OCI-LY1 (cell line): Measurements from ENCODE around the gene SEMA4G.

Source experiments
- EZH2 ChIP-seq: fragments of 200-600 bp; sonication (generic), shearing (Covaris generic); IDR thresholded peaks from 2 replicates; pipeline ENCODE4 v1.8.0; 2017; ENCODE audit warnings: borderline replicate concordance, mixed run types, mild to moderate bottlenecking, antibody characterized with exemption, low read length, moderate library complexity, mixed read lengths
- TF ChIP-seq, protein P1 (sequence below): fragments of 200-600 bp; sonication (generic), shearing (Covaris generic); IDR thresholded peaks from 2 replicates; pipeline ENCODE4 v1.5.1; 2017; ENCODE audit warnings: mild to moderate bottlenecking, antibody characterized with exemption, low read length, moderate library complexity, mixed read lengths

DNA sequence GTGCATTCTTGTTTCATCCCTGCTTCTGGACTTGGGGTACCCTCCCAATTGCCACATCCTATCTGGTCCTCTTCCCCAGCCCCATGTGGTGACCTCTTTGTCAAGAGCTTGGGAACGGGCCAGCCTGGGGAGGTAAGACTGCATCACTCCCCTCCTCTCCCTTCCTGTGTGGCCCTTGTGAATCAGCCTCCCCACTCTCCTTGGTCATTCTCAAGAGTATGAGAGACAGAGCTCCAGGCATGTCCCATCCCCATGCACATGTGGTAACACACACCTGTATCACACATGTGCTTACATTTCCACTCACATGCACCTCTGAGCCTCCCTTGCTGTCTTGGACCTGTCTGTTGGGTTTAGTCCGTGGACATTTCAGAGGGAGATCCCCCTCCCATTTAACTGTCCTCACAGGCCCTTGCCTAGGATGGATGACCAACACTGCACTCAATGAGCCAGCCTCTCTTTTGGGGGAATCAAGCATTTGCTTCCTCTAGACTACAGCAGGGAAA is 15.4 kb downstream of the SEMA4G start:
- TF ChIP-seq, protein P1, sequence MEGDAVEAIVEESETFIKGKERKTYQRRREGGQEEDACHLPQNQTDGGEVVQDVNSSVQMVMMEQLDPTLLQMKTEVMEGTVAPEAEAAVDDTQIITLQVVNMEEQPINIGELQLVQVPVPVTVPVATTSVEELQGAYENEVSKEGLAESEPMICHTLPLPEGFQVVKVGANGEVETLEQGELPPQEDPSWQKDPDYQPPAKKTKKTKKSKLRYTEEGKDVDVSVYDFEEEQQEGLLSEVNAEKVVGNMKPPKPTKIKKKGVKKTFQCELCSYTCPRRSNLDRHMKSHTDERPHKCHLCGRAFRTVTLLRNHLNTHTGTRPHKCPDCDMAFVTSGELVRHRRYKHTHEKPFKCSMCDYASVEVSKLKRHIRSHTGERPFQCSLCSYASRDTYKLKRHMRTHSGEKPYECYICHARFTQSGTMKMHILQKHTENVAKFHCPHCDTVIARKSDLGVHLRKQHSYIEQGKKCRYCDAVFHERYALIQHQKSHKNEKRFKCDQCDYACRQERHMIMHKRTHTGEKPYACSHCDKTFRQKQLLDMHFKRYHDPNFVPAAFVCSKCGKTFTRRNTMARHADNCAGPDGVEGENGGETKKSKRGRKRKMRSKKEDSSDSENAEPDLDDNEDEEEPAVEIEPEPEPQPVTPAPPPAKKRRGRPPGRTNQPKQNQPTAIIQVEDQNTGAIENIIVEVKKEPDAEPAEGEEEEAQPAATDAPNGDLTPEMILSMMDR, result no peak
- TF ChIP-seq EZH2, result no peak
